ENCODE results near the gene TRIM41.
A peak's percentile ranks its signal among the peaks of the same experiment; 100 is the strongest.

TRIM41 gene

DNA sequence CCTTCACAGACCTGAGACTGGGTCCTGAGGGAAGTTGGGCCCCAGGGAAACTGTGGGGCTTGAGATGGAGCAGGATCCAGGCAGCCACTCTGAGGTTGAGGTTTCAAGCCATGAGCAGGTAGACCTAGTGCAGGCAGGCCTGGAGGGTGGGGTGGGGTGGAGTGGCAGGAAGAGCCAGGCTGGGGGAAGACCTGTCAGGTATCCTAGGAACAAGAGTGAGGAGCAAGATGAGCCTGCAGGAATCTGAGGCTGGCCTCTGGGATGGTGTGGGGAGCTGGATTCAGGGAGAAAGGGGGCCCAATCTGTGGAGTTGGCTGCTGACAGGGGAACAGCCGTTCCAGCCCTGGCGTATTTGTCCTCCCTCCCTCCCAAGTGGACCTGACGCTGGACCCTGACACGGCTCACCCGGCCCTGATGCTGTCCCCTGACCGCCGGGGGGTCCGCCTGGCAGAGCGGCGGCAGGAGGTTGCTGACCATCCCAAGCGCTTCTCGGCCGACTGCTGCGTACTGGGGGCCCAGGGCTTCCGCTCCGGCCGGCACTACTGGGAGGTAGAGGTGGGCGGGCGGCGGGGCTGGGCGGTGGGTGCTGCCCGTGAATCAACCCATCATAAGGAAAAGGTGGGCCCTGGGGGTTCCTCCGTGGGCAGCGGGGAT lies 10.8 kb downstream of the TRIM41 start:
- DNase-seq: no peak

DNA sequence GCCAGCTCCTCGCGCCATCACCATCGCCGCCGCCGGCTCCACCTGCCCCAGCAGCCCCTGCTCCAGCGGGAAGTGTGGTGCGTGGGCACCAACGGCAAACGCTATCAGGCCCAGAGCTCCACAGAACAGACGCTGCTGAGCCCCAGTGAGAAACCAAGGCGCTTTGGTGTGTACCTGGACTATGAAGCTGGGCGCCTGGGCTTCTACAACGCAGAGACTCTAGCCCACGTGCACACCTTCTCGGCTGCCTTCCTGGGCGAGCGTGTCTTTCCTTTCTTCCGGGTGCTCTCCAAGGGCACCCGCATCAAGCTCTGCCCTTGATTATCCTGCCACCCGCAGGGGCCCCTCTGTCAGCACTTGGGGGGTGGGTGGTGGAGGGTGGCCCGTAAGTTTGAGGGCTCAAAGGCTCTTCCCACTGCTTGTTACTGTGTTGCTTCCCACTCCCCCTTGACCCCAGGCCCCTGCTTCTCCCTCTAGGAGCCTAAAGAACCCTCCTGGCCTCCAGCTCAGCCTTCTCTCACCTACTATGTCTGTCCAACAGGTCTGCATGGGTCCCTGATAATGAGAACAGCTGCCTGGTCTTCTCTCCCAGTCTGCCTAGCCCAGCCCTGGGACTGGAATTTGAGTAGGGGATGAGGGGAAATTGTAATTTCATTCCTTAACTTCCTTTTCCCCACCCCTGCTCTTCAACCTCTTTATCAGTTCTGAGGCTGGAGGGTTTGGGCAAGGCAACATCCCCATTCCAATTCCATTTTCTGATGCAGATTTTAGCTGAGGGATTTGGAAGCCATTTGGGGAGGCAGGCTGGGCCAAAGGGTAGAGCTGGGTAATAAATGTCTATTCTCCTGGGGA lies 11.6 kb downstream of the TRIM41 start:
- no peak for DNase-seq

- no peak for DNase-seq
These were observed 12.2 kb downstream of the TRIM41 start for GRCh38 chr5:181235323-181235688.

DNA sequence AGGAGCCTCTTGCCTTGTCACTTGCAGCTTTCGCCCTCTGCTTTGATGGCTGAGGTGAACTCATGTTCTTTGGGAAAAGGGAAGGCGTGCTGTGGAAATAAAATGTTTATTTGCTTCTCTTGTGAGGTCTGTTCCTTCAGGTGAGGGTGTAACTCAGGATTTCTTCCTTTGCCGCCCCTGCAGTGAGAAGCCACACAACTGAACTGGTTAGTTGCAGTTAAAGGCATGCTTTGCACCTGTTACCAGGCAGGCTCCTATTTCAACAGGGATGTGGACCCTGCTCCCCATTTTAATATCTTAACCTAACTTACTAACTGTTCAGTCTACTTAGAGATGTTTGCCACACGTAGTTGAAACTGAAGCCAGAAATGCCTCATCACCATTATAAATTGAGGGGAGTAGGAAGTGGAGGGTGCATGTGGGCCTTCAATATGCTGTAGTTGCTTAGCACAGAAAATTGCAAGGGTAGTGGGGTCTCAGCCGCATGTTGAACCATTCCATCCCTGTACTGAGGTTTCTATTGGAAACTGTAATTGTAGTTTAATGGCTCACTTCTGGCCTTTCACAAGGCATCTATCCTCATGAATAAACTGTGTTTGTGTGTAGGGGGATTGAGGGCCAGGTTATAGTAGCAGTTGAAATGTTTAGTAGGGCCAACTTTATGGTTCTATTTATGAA lies 12.7 kb downstream of the TRIM41 start:
- no peak for DNase-seq

- DNase-seq: no peak
These were observed 13.4 kb downstream of the TRIM41 start for GRCh38 chr5:181236471-181236870.

DNA sequence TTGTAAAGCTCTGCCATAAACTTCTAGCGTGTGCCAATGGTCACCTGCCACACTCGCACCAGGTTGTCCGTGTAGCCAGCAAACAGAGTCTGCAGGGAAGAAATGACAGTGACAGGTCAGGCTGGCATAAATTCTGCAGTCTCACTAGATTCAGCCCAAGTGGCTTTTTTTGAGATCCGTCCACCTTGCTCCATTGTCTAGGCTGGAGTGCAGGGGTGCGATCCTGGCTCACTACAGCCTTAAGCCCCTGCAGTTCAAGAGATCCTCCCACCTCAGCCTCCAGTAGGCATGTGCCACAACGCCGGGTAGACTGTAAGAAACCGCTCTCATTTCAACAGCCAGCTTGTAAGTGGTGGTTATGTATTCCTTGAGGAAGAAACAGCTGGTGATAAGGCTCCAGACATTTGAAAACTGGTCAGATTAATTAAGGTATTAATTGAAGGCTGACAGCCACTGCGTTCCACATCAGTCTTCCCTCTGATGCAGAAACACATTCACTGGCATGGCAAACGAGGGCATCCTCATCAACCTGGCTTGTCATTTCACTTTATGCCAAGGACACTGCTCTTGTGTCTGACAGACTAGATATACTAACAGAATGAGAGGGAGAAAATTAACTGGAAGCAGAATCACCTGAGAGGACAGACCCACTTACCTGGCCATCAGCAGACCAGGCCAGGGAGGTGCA lies 14.0 kb downstream of the TRIM41 start:
- no peak for DNase-seq

- DNase-seq: no peak
These were observed 14.8 kb downstream of the TRIM41 start for GRCh38 chr5:181237729-181238385.

DNA sequence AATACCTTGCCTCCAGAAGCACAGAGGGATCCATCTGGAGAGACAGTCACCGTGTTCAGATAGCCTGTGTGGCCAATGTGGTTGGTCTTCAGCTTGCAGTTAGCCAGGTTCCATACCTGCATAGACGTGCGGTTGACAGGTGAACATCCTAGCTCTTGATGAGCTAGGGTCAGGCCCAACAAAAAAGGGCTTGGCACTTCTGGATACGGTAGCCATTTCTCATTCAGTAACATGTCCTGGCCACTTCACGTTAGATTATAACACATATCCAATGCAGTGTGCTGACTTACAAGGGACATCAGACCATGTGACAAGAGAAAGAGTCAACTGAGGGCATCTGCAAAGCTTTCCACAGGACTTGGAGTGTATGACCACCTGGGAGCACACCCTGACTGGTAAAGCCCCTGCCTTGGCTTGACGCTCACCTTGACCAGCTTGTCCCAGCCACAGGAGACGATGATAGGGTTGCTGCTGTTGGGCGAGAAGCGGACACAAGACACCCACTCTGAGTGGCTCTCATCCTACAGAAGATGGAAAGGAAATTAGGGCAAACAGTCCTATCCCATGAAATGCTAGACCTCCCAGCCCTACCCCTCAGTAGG lies 16.1 kb downstream of the TRIM41 start:
- no peak for DNase-seq

- no peak for DNase-seq
These were observed 18.4 kb downstream of the TRIM41 start for GRCh38 chr5:181241393-181241975.

- no peak for DNase-seq
These were observed 19.0 kb downstream of the TRIM41 start for GRCh38 chr5:181242031-181242451.

DNA sequence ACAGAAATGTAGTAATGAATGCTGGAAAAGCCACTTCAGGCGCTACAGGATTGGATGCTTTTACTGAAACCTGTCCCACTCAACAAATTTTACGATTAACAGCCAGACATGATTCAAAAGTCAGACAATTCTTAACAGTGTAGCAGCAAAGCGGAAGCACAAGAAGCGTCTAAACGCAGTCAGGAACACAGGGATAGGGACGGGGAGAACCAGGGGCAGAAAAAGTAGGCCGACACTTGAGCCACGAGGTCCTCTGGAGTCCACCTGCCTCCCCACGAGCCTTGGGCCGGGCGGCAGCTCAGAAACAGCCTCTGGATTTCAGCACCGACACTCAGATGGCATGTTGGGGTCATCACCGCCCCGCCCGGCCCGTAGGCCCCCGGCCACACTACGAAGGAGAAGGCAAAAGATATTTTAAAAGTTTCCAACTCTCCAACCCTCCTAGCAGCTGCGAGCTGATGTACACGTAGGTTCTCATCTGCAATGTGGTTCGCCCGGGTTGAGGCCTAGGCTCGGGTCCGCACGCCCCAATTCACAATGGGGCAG lies 20.0 kb downstream of the TRIM41 start:
- DNase-seq: no peak

- DNase-seq: peak; percentile 99
These were observed 20.7 kb downstream of the TRIM41 start, which contains the start of gene RACK1 for GRCh38 chr5:181243564-181244343. RACK1 (minus strand) TSS chr5:181243906; CDS start chr5:181243800, 106 bp downstream.

GRCh38 chr5:181245427-181246275 lies 22.6 kb downstream of the TRIM41 start:
- no peak for DNase-seq

DNA sequence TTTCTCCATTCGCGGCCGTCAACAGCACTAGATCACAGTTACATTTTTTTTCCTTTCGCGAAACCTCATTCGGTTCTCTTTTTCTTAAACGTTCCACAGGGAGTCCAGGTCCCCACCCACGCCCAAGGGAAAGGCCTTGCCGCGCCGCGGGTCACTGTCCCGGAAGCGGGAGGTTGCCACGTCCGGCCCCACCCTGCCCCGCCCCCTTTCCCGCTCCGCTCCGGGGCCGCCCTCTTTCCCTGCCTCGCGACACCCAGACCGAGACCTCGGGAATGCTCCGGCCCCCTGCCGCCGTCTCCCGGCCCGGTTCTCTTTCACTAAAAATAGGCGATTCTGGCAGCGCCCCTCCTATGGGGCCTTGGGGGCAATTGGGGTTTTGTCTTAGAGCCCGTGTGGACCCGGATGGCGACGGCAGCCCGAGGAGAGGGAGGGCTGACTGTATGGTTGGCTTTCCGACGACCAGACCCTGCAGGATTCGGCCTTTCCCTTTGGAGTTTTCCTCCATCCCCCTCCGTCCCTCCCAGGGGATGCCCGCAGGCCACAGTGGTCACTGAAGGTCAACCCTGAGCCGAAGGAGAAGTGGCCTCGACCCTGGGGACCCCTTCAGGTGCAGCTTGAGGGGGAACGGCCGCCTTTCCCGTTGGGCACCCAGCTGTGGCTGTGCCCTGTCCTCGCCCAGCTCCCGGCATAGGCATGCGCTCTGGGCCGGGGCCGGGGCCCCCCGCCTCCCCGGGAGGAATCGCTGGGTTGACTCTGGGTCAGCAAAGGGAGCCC lies 23.4 kb downstream of the TRIM41 start:
- peak; percentile 92 for DNase-seq

DNA sequence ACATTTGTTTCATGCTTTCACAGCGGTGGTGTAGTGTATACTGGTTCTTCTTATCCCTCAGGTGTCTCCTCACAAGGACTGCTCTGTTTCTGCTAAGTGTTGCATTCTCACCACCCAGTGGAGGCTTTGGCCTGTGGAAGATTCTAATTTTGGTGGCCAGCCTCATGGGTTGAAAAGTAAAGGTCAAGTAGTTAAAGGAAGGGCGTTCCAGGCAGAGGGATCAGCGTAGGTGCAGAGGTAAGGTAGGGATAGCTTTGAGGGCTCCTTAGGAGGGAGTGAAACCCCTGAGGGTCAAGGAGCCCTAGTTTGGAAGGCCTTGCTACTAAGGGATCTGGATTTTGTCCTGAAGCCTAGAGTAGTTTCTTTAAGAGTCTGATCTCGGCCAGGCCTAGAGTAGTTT lies 25.2 kb downstream of the TRIM41 start:
- no peak for DNase-seq

DNA sequence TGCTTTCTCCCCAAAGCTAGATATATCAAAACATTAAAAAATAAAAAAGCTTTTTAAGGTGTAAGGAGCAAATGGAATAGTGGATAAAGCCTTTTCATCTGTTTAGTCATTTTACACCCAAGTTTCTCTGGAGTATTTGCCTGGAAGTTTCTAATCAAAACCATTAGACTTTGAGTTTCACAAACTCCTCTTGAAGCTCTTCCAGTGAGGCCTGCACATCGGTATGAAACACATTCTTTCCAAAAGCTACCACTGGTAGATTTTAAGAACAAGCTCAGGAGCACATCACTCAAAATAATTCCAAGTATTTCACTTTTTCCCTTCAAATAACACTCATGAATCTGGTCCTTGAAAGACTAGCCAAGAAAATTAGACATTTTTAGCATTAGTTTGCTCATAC lies 32.2 kb downstream of the TRIM41 start:
- no peak for DNase-seq

- no peak for DNase-seq
These were observed 32.9 kb downstream of the TRIM41 start for GRCh38 chr5:181255836-181256578.

DNA sequence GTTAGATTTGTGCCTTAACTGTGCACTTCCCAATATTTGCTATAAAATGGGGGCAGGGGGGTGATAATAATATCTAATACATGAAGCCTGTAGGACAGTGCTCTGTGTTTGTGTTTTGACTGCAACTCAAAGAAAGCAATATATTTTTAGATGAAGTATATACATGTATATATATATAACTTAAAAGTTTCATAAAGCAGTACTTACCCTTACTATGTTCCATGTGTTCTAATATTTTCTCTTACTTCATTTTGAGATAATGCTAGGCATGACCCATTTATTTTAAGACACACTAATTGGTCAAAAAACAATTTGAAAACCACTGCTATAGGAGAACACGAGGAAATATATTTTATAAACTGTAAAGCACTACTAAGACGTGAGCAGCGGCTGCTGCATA lies 35.5 kb downstream of the TRIM41 start:
- no peak for DNase-seq
